ENCODE data around the gene DYNLT2. TPM values are rescaled to one million over a fixed set of nuclear protein-coding genes. Genes with fewer than 3 reads are reported as not detected.

Gene DYNLT2
- total and polyA plus RNA-seq, 2 of the 13 experiments (the other 11 are each of a cell fraction or from before 2014, with no cell fraction given), result 2.1 to 4.3 TPM

- Histone ChIP-seq H3K4me3 (replicated peaks in 1 of 3; ENCODE audit: insufficient read depth in 1 of 3, low read depth in 2 of 3, low read length in 3 of 3) (no peak overlapping the region), H4K20me1 (ENCODE audit: insufficient read depth, low read length) (no peaks in the 10 kb centered on the region), H3K9ac (ENCODE audit: insufficient read depth, low read depth, low read length) (no peak overlapping the region), H3K36me3 (replicated peaks in 1 of 2; ENCODE audit: control insufficient read depth in 1 of 2, insufficient read depth in 2 of 2, low read length in 2 of 2) (no peaks in the 10 kb centered on the region), H3K27ac (ENCODE audit: extremely low read length, insufficient read depth, low read length) (no peak overlapping the region), H3K27me3 (ENCODE audit: control insufficient read depth in 1 of 2, insufficient read depth in 2 of 2, low read length in 2 of 2) (no peaks in the 10 kb centered on the region), H3K9me3 (ENCODE audit: low read length) (no peaks in the 10 kb centered on the region), H2AFZ (ENCODE audit: low read length) (no peak overlapping the region), H3K4me1 (ENCODE audit: insufficient read depth, low read length) (peaks cover 30% of the 10 kb centered on the region), H3K79me2 (ENCODE audit: insufficient read depth, low read length) (no peaks in the 10 kb centered on the region), H3K4me2 (ENCODE audit: low read depth, low read length) (no peak overlapping the region)
- intact Hi-C loops (cut with micrococcal nuclease; ENCODE audit: unreplicated experiment) (no loop called here), in situ Hi-C loops (cut with HindIII; ENCODE audit: extremely low pct_ligation_motif_present, low pct_unique_long_range_greater_than_20kb) (no loop called here)
- CTCF ChIA-PET (ENCODE audit: low intra/inter-chr PET ratio, low total read pairs), result no interaction called here
- no peak for TF ChIP-seq ZBTB7A (CRISPR knock-in tag; IDR thresholded peaks at IDR 0.05)
- no peak for TF ChIP-seq ARID3A (IDR thresholded peaks at IDR 0.05; ENCODE audit: low read depth, low read length)
- TF ChIP-seq ZNF747 (CRISPR knock-in tag; IDR thresholded peaks at IDR 0.05; ENCODE audit: borderline replicate concordance), result no peak
- no peak for TF ChIP-seq NPAS2 (CRISPR knock-in tag; IDR thresholded peaks at IDR 0.05; ENCODE audit: borderline replicate concordance)
- TF ChIP-seq AGO2 (optimal IDR thresholded peaks at IDR 0.05; ENCODE audit: low read depth, low read length), result peak; percentile 27
- TF ChIP-seq ZNF275 (CRISPR knock-in tag; IDR thresholded peaks at IDR 0.05; ENCODE audit: borderline replicate concordance), result no peak
- POLR2A ChIA-PET, result no interaction called here
- DNase-seq (ENCODE audit: low spot score) (no peak), ATAC-seq (no peak), FAIRE-seq (no peak)
- 87% methylated on average over 20 of the region's 23 CpGs for WGBS (ENCODE audit: low lambda C conversion rate)
- BruUV-seq (replicated peaks), result no TSS peak
Measured at GRCh38 chr6:169783971-169784820, 32.8 kb upstream of the DYNLT2 start.

Measured in HepG2 (cell line).